Hepatocyte (in vitro differentiated cells): ENCODE data around the gene ZNRF3. TPM values are rescaled to one million over a fixed set of nuclear protein-coding genes. Genes with fewer than 3 reads are reported as not detected.

Experiments
- DNase-seq: peaks from one replicate; pipeline ENCODE4 v3.0.0-alpha.2; 2016; ENCODE audit warnings: low spot score
- H2AFZ ChIP-seq: fragments of 200-600 bp; sonication (generic); 2 replicates; pipeline ENCODE4 v1.6.0; 2016; ENCODE audit warnings: antibody characterized with exemption, mild to moderate bottlenecking
- H3K27ac ChIP-seq: fragments of 200-600 bp; sonication (generic); 2 replicates; pipeline ENCODE4 v1.5.1; 2016; ENCODE audit warnings: mild to moderate bottlenecking
- H3K27me3 ChIP-seq: fragments of 200-600 bp; sonication (generic); 2 replicates; pipeline ENCODE4 v1.6.1; 2016
- H3K36me3 ChIP-seq: fragments of 200-600 bp; sonication (generic); replicated peaks from 2 replicates; pipeline ENCODE4 v1.5.1; 2016; ENCODE audit warnings: low read depth; ENCODE audit not compliant: insufficient read depth
- H3K4me1 ChIP-seq: fragments of 200-600 bp; sonication (generic); 2 replicates; pipeline ENCODE4 v1.5.1; 2016; ENCODE audit warnings: mild to moderate bottlenecking, moderate library complexity; ENCODE audit not compliant: insufficient read depth
- H3K4me2 ChIP-seq: fragments of 200-600 bp; sonication (generic); 2 replicates; pipeline ENCODE4 v1.6.0; 2016
- H3K4me3 ChIP-seq: fragments of 200-600 bp; sonication (generic); 2 replicates; pipeline ENCODE4 v1.5.1; 2016; ENCODE audit warnings: mild to moderate bottlenecking
- H3K79me2 ChIP-seq: fragments of 200-600 bp; sonication (generic); 2 replicates; pipeline ENCODE4 v1.6.0; 2017; ENCODE audit warnings: mild to moderate bottlenecking
- H3K9me2 ChIP-seq: fragments of 200-600 bp; sonication (generic); replicated peaks from 2 replicates; pipeline ENCODE4 v1.6.0; 2017; ENCODE audit warnings: mild to moderate bottlenecking; ENCODE audit not compliant: insufficient read depth
- H3K9me3 ChIP-seq: fragments of 200-600 bp; sonication (generic); 2 replicates; pipeline ENCODE4 v1.5.1; 2016; ENCODE audit warnings: low read depth, mild to moderate bottlenecking
- H4K20me1 ChIP-seq: fragments of 200-600 bp; sonication (generic); 2 replicates; pipeline ENCODE4 v1.6.0; 2016; ENCODE audit warnings: mild to moderate bottlenecking; ENCODE audit not compliant: insufficient read depth, poor library complexity, severe bottlenecking
- CTCF ChIP-seq: fragments of 200-600 bp; sonication (generic); IDR thresholded peaks from 2 replicates; pipeline ENCODE4 v1.5.1; 2016; ENCODE audit warnings: antibody characterized with exemption, mild to moderate bottlenecking; ENCODE audit not compliant: poor library complexity
- EZH2 ChIP-seq: fragments of 200-600 bp; sonication (generic); IDR thresholded peaks from 2 replicates; pipeline ENCODE4 v1.6.1; 2016; ENCODE audit warnings: antibody characterized with exemption, mild to moderate bottlenecking, borderline replicate concordance
- EZH2phosphoT487 ChIP-seq: fragments of 200-600 bp; sonication (generic); IDR thresholded peaks from one replicate; pipeline ENCODE4 v1.6.1; 2018; ENCODE audit warnings: antibody characterized with exemption, mild to moderate bottlenecking, low read depth, moderate library complexity; ENCODE audit not compliant: unreplicated experiment, severe bottlenecking
- WGBS: methylation state at CpG from one replicate; pipeline ENCODE4 v1.1.6; 2016; ENCODE audit warnings: low lambda C conversion rate; ENCODE audit errors: missing lambda C conversion rate; 5-methylcytosine and 5-hydroxymethylcytosine counted together
- polyA plus RNA-seq: library from polyadenylated mRNA; unstranded; fragments of >200 nt; fragmentation: Nextera tagmentation; extraction: Ambion mirVana; gene quantifications from 2 replicates; pipeline ENCODE4 v1.2.1, GENCODE V29; 2016
- total RNA-seq: library from RNA; depleted of rRNA; stranded (reverse); fragments of >200 nt; gene quantifications from 2 replicates; pipeline ENCODE4 v1.2.3, GENCODE V29; 2014

ZNRF3 gene
- total and polyA plus RNA-seq, 2 experiments from 2014 or later: 8.9 to 14.7 TPM

GRCh38 chr22:29095459-29095858 is 212.1 kb downstream of the ZNRF3 start:
- Histone ChIP-seq H3K4me2 (no peak overlapping the region), H3K79me2 (no peaks in the 10 kb centered on the region), H3K9me2 (no peaks in the 10 kb centered on the region), H3K36me3 (no peaks in the 10 kb centered on the region), H3K4me3 (no peak overlapping the region), H4K20me1 (no peaks in the 10 kb centered on the region), H3K9me3 (no peaks in the 10 kb centered on the region), H3K27me3 (no peaks in the 10 kb centered on the region), H2AFZ (no peak overlapping the region), H3K27ac (no peak overlapping the region), H3K4me1 (peaks cover 19% of the 10 kb centered on the region)
- DNase-seq: no peak
- WGBS: 51% methylated on average over 2 of the region's 2 CpGs
- no peak for TF ChIP-seq EZH2

DNA sequence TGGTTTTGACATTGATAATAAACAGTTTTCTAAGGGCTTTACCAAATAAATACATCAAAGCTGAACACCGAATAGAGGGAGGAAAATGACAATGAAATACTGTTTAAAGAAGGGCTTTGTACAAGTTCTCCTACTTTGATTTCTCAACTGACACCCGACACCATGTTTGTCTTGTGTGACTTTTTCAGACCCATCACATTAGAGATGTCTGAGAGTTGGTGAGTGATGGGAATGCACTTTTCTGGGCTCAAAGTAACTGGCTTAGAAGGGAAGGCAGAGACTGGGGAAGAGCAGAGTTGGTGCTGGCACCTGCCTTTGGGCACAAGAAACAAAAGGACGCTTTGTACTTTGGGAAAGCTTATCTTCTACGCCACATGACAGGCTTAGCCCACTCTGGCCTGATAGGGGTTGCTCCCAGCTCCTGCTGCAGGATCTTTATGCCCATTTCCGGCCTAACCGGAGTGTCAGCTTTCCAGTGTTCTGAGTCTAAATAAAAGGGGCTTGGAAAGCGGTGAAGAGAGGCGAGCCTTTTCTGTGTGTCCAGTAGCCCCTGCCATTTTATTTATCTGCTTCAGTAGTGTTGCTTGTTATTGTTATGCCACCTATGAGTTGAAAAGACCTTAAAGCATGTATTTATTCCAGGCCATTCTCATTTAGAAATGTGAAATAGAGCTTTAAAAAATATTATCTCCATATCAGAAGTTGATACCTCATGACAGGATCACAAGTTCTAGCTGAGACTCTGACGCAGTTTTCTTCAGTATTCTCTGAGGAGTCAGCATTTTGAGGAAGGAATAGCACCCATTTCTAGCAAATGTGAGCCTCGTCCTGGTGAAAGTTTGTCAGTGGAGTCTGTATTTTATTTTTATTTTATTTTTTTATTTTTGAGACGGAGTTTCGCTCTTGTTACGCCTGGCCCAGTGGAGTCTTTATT is 213.6 kb downstream of the ZNRF3 start:
- H3K4me2 ChIP-seq: peak overlapping the region; percentile 8

DNA sequence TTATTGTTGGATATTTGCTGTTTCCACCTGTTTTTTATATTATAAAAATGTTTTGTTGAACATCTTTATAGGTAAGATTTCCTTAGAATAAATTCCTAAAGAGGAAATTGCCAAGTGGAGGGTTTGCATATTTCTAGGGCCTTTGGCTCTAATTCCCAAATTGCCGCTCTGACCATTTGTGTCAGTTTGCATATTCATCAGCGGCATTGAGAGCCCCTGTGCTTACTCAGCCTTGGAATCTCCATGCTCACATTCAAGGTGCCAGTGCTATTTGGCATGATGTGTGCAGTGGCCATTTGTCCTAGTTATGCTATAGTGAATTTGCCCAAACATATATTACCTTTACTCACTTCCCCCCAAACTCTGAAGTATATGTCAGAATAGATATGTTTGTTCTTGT is 214.9 kb downstream of the ZNRF3 start:
- Histone ChIP-seq H3K9me2 (no peaks in the 10 kb centered on the region), H3K27me3 (no peaks in the 10 kb centered on the region), H3K9me3 (no peaks in the 10 kb centered on the region), H2AFZ (no peak overlapping the region), H4K20me1 (no peaks in the 10 kb centered on the region), H3K79me2 (no peaks in the 10 kb centered on the region), H3K36me3 (no peaks in the 10 kb centered on the region), H3K4me3 (no peak overlapping the region), H3K4me1 (peaks cover 19% of the 10 kb centered on the region), H3K4me2 (no peak overlapping the region), H3K27ac (no peak overlapping the region)
- 100% methylated on average over 2 of the region's 2 CpGs for WGBS
- no peak for DNase-seq
- no peak for TF ChIP-seq EZH2phosphoT487
- no peak for TF ChIP-seq CTCF
- TF ChIP-seq EZH2: no peak

More for the DNA sequence above, 213.6 kb downstream of the ZNRF3 start:
- Histone ChIP-seq H3K27ac (peak overlapping the region; percentile 42), H3K79me2 (no peaks in the 10 kb centered on the region), H3K4me3 (no peak overlapping the region), H3K9me3 (no peaks in the 10 kb centered on the region), H3K27me3 (no peaks in the 10 kb centered on the region), H2AFZ (peak overlapping the region; percentile 12), H4K20me1 (no peaks in the 10 kb centered on the region), H3K36me3 (no peaks in the 10 kb centered on the region), H3K9me2 (no peaks in the 10 kb centered on the region), H3K4me1 (peaks cover 19% of the 10 kb centered on the region)
- WGBS: 53% methylated on average over 13 of the region's 13 CpGs
- TF ChIP-seq EZH2phosphoT487 (no peak), CTCF (no peak), EZH2 (no peak)
- no peak for DNase-seq

DNA sequence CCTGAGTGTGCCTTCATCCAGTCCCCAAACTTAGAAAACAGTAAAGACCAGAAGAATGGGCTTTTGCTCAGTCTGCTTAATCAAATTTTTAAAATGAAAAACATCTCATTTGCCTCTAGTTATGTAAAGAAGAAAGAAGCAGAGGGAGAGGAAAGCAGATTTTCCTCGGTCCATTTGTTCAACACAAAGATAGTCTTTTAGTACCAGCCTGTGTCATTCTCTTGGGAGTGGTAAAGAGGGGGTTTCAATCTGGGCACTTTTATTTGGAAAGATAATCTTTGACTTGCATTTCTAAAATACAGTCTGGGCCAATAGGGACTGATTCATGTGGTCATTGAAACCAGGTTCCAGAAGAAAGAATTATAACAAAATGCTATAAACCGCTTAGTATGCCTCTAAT is 218.9 kb downstream of the ZNRF3 start:
- Histone ChIP-seq H3K4me1 (peaks cover 2% of the 10 kb centered on the region), H3K4me3 (no peak overlapping the region), H3K9me3 (no peaks in the 10 kb centered on the region), H3K79me2 (no peaks in the 10 kb centered on the region), H2AFZ (no peak overlapping the region), H4K20me1 (no peaks in the 10 kb centered on the region), H3K27me3 (no peaks in the 10 kb centered on the region), H3K4me2 (no peak overlapping the region), H3K27ac (no peak overlapping the region), H3K36me3 (no peaks in the 10 kb centered on the region), H3K9me2 (no peaks in the 10 kb centered on the region)
- no peak for DNase-seq
- TF ChIP-seq EZH2 (no peak), CTCF (no peak), EZH2phosphoT487 (no peak)
- 94% methylated on average over 2 of the region's 2 CpGs for WGBS
